HUES64 (cell line): ENCODE data around the gene MYCBPAP.

ENCODE experiments used
- H3K27ac ChIP-seq: 2 replicates; pipeline ENCODE4 v1.7.0; 2013; ENCODE audit warnings: low read depth, low read length, inconsistent platforms
- H3K27me3 ChIP-seq: 2 replicates; pipeline ENCODE4 v1.6.1; 2013; ENCODE audit warnings: mild to moderate bottlenecking, low read length; ENCODE audit not compliant: insufficient read depth
- H3K36me3 ChIP-seq: 2 replicates; pipeline ENCODE4 v1.6.1; 2013; ENCODE audit warnings: mild to moderate bottlenecking, low read length; ENCODE audit not compliant: insufficient read depth
- H3K4me1 ChIP-seq: 2 replicates; pipeline ENCODE4 v1.6.1; 2013; ENCODE audit warnings: mild to moderate bottlenecking, low read length, moderate library complexity; ENCODE audit not compliant: insufficient read depth
- H3K4me3 ChIP-seq: 2 replicates; pipeline ENCODE4 v1.5.1; 2013; ENCODE audit warnings: mild to moderate bottlenecking, low read length, moderate library complexity
- H3K9ac ChIP-seq: 2 replicates; pipeline ENCODE4 v1.6.1; 2013; ENCODE audit warnings: mild to moderate bottlenecking, low read depth, low read length
- H3K9me3 ChIP-seq: 2 replicates; pipeline ENCODE4 v1.6.1; 2013; ENCODE audit warnings: low read depth, low read length; ENCODE audit not compliant: insufficient read depth
- WGBS: fragments of 150-250, 120-280 bp; methylation state at CpG from one replicate; pipeline ENCODE4 v1.1.7; 2013; ENCODE audit warnings: missing lambda C conversion rate; 5-methylcytosine and 5-hydroxymethylcytosine counted together

The MYCBPAP gene

GRCh38 chr17:50480142-50480764 lies 28.0 kb upstream of the MYCBPAP start:
- no peak overlapping the region for H3K27ac ChIP-seq
- WGBS: 97% methylated on average over 7 of the region's 7 CpGs
- no peaks in the 10 kb centered on the region for H3K9me3 ChIP-seq

GRCh38 chr17:50480854-50481490 lies 27.3 kb upstream of the MYCBPAP start:
- Histone ChIP-seq H3K27me3 (peaks cover 14% of the 10 kb centered on the region; the same call in 1 of the 2 replicates), H3K4me1 (no peaks in the 10 kb centered on the region), H3K27ac (no peak overlapping the region), H3K4me3 (no peak overlapping the region), H3K9me3 (no peaks in the 10 kb centered on the region), H3K9ac (no peak overlapping the region), H3K36me3 (peaks cover 32% of the 10 kb centered on the region)
- no CpG with 5 or more reads among the region's 2 CpGs for WGBS

More at GRCh38 chr17:50480142-50480764, 28.0 kb upstream of the MYCBPAP start:
- Histone ChIP-seq H3K4me3 (no peak overlapping the region), H3K9ac (no peak overlapping the region), H3K36me3 (peaks cover 25% of the 10 kb centered on the region), H3K4me1 (no peaks in the 10 kb centered on the region), H3K27me3 (peaks cover 20% of the 10 kb centered on the region; the same call in 1 of the 2 replicates)

GRCh38 chr17:50481648-50482047 lies 26.6 kb upstream of the MYCBPAP start:
- Histone ChIP-seq H3K4me1 (no peaks in the 10 kb centered on the region), H3K4me3 (no peak overlapping the region), H3K27me3 (peaks cover 9% of the 10 kb centered on the region; the same call in 1 of the 2 replicates), H3K9me3 (no peaks in the 10 kb centered on the region), H3K36me3 (peaks cover 34% of the 10 kb centered on the region), H3K27ac (no peak overlapping the region), H3K9ac (no peak overlapping the region)
- WGBS: 92% methylated on average over 4 of the region's 4 CpGs

- Histone ChIP-seq H3K4me1 (no peaks in the 10 kb centered on the region), H3K4me3 (no peak overlapping the region), H3K9ac (no peak overlapping the region), H3K36me3 (peaks cover 34% of the 10 kb centered on the region), H3K27me3 (peaks cover 7% of the 10 kb centered on the region; the same call in 1 of the 2 replicates), H3K9me3 (no peaks in the 10 kb centered on the region), H3K27ac (no peak overlapping the region)
- 95% methylated on average over 23 of the region's 23 CpGs for WGBS
Measured at GRCh38 chr17:50482110-50482509, 26.1 kb upstream of the MYCBPAP start.

- Histone ChIP-seq H3K4me3 (no peak overlapping the region), H3K9ac (no peak overlapping the region), H3K4me1 (no peaks in the 10 kb centered on the region), H3K36me3 (peaks cover 34% of the 10 kb centered on the region), H3K27me3 (peaks cover 5% of the 10 kb centered on the region; the same call in 1 of the 2 replicates), H3K27ac (no peak overlapping the region), H3K9me3 (no peaks in the 10 kb centered on the region)
- WGBS: 31% methylated on average over 6 of the region's 7 CpGs
Measured at GRCh38 chr17:50482516-50482915, 25.7 kb upstream of the MYCBPAP start.

GRCh38 chr17:50483266-50483665 lies 25.0 kb upstream of the MYCBPAP start:
- peaks cover 34% of the 10 kb centered on the region for H3K36me3 ChIP-seq
- H3K9me3 ChIP-seq: no peaks in the 10 kb centered on the region
- H3K27me3 ChIP-seq: no peaks in the 10 kb centered on the region
- H3K27ac ChIP-seq: no peak overlapping the region
- no peaks in the 10 kb centered on the region for H3K4me1 ChIP-seq
- no peak overlapping the region for H3K4me3 ChIP-seq
- H3K9ac ChIP-seq: no peak overlapping the region
- WGBS: 97% methylated on average over 5 of the region's 5 CpGs

GRCh38 chr17:50484386-50485155 lies 23.7 kb upstream of the MYCBPAP start:
- Histone ChIP-seq H3K4me1 (no peaks in the 10 kb centered on the region), H3K4me3 (no peak overlapping the region), H3K27me3 (no peaks in the 10 kb centered on the region), H3K9ac (no peak overlapping the region), H3K9me3 (no peaks in the 10 kb centered on the region), H3K27ac (no peak overlapping the region), H3K36me3 (peaks cover 34% of the 10 kb centered on the region)
- 93% methylated on average over 11 of the region's 11 CpGs for WGBS

GRCh38 chr17:50487213-50488096 lies 20.8 kb upstream of the MYCBPAP start:
- H3K36me3 ChIP-seq: peaks cover 31% of the 10 kb centered on the region
- H3K4me3 ChIP-seq: no peak overlapping the region
- no peaks in the 10 kb centered on the region for H3K4me1 ChIP-seq
- H3K9ac ChIP-seq: no peak overlapping the region
- WGBS: 92% methylated on average over 17 of the region's 17 CpGs
- no peak overlapping the region for H3K27ac ChIP-seq
- no peaks in the 10 kb centered on the region for H3K9me3 ChIP-seq
- H3K27me3 ChIP-seq: no peaks in the 10 kb centered on the region

GRCh38 chr17:50488880-50489279 lies 19.4 kb upstream of the MYCBPAP start:
- Histone ChIP-seq H3K27me3 (no peaks in the 10 kb centered on the region), H3K27ac (no peak overlapping the region), H3K36me3 (peaks cover 23% of the 10 kb centered on the region), H3K9me3 (no peaks in the 10 kb centered on the region), H3K4me3 (no peak overlapping the region), H3K4me1 (no peaks in the 10 kb centered on the region), H3K9ac (no peak overlapping the region)
- 95% methylated on average over 2 of the region's 2 CpGs for WGBS

GRCh38 chr17:50491505-50491904 lies 16.7 kb upstream of the MYCBPAP start:
- Histone ChIP-seq H3K4me1 (no peaks in the 10 kb centered on the region), H3K36me3 (no peaks in the 10 kb centered on the region), H3K27ac (no peak overlapping the region), H3K4me3 (no peak overlapping the region), H3K9ac (no peak overlapping the region), H3K9me3 (no peaks in the 10 kb centered on the region), H3K27me3 (no peaks in the 10 kb centered on the region)
- 100% methylated on average over 1 of the region's 1 CpG for WGBS
